HG02884 (cell line): ENCODE measurements around the gene CBLIF.
"Not testable (repeated sequence)": the region's sequence is repeated elsewhere in the genome, so short reads cannot be mapped to it uniquely, and the experiment has no call there.

Experiments
- ATAC-seq: cut with Tn5 transposase; IDR thresholded peaks from one replicate; pipeline ENCODE4 v1.9.1; 2021; ENCODE audit warnings: mild to moderate bottlenecking, moderate library complexity; ENCODE audit not compliant: unreplicated experiment

CBLIF gene

DNA sequence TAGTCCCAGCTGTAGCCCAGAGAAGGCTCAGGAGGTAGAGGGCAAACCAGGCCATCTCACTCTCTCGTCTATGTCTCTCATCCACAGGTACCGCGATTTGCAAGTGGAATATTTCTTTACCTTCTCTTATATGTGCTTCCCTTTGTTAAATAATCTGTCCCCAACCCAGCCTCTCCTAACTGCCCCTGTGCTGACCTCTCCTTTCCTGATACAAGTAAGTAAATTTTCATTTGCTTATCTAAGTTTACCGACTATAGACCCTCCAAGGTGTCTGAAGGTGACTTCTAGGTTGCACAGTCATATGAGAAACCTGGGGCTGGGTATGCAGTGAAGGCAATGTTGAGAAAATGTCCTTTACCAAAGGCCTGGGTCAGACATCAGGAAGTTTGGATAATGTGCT lies at the start of gene CBLIF:
Gene CBLIF, minus strand, starts transcription at position 101 of the 400 bp plus-strand sequence. Its CDS starts 46 bp downstream, at position 55.
- no peak for ATAC-seq

DNA sequence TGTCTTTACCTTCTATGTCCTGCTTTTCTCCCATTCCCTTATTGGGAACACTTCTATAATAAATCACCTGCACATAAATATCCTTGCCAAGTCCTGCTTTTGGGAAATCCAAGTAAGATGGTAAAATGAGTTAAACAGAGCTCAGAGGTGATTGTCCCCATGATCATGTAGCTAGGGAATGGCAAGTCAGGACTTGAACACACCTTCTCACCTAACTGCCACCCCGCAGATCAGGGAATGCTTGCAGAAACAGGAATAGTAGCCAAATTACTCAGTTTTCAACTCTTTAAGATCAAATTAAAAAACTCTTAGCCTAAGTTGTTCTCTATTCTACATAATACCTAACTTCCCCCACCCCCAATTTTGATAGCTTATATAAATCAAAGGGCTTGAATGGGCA lies 49.3 kb upstream of the CBLIF start:
- no peak for ATAC-seq

DNA sequence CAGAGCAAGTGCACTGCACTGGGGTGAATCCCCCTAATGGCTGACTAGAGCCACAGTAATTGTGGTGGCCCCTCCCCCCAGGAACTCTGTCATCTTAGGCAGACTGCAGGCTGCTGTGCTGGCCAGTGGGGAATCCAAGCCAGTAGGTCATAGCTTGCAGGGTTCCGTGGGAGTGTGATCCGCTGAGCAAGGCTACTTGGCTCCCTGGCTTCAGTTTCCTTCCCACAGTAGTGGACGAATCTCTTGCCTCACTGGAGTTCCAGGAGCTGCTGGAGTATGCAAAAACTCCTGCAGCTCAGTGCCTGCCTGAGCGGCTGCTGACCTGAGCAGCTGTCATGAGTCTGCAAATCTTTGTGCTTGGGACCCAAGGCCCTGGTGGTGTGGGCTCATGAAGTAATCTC lies 46.5 kb upstream of the CBLIF start:
- no peak for ATAC-seq

DNA sequence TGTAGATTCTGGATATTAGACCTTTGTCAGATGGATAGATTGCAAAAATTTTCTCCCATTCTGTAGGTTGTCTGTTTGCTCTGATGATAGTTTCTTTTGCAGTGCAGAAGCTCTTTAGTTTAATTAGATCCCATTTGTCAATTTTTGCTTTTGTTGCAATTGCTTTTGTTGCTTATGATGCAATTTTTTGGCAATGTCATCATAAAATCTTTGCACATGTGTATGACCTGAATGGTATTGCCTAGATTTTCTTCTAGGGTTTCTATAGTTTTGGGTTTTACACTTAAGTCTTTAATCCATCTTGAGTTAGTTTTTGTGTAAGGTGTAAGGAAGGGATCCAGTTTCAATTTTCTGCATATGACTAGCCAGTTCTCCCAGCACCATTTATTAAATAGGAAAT lies 41.9 kb upstream of the CBLIF start:
- not testable (repeated sequence) for ATAC-seq

DNA sequence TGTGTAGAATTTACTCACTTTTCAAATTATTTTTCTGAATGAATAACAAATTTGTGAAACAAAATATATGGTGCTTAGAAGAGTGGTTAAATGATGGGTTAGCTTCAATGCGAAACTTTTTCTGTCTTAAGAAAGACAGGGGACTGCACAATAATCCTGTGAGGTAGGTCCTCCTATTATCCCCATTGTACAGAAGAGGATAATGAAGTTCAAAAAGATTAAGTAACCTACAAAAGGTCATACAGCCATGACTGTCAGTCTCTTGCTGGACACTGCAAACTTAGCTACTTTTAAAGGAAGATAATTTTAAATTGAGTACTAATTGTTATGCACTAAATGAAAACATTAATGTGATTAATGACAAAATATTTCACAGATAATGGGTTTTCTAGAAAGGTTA lies 38.3 kb upstream of the CBLIF start:
- no peak for ATAC-seq

DNA sequence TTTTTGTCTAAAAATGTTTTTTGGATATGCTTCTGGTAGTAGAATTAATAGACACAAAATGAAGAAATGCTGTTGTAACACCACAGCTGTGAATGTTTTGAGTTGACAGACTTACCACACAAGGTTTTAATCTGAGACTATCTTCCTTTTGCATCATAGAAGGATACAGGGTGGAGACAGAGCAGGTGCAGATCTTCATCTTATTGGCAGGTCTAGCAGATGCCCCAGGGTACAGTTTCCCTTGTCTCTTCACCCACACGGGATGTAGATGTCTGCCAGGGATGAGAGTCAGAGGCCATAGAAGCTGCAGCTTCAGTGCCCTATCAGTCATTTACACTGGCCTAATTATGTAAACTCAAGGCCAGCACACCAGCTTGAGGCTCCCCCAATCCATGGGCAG lies 34.3 kb upstream of the CBLIF start:
- ATAC-seq: no peak

DNA sequence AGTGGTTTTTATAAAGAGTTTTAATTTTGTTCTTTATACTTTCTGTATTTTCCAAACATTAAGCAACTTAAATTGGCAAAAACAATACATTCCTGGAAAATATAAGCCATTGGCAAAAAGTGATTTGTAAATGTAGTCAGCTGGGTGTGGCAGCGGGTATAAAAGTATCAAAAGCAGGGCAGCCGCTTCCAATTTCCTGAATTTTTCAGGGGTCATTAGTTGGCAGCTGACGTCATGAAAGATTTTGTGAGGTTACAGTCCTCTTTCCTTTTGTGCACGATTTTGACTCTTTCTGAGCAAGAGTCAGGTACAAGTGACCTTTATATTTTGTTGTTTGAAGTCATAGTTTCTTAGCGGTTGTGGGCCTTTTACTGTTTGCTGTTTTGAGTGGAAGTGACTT lies 33.3 kb upstream of the CBLIF start, which contains the start of gene OOSP3:
Gene OOSP3, plus strand, starts transcription at position 208 of the 400 bp plus-strand sequence. Its CDS starts 27 bp downstream, at position 235.
- no peak for ATAC-seq

DNA sequence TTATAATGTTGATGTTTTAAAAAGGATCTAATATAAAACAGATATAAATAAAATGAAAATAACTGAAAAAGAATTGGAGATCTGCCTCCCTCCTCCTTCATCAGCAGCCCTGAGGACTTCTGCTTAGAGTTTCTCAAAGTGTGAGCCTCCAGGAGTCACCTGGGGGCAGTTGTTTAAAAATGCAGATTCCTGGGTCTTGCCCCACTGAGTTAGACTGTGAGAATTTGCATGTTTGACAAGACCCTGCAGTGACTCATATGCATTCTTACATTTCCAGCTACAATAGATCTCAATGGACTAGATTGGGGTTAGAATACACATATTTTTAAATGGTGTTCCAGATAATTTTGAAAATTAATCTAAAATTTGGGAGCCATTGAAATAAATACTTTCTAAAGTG lies 32.5 kb upstream of the CBLIF start:
- no peak for ATAC-seq

DNA sequence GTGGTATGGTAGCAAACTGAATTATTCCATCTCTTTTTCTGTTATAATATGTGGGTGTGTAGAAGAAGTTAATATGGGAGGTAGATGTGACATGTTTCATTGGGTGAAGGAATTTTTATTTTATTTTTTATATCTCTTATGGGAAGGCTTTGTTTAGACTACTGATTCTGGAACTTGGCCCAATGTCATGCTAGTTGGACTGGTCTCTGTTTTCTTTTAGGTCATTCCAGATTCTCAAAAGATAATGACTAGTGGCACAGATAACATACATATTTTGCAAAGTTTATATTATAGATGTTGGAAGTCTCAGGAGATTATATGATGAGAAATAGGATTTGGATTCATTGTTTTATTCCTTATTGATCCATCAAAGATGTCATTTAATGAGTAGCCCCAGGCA lies 32.0 kb upstream of the CBLIF start:
- no peak for ATAC-seq

DNA sequence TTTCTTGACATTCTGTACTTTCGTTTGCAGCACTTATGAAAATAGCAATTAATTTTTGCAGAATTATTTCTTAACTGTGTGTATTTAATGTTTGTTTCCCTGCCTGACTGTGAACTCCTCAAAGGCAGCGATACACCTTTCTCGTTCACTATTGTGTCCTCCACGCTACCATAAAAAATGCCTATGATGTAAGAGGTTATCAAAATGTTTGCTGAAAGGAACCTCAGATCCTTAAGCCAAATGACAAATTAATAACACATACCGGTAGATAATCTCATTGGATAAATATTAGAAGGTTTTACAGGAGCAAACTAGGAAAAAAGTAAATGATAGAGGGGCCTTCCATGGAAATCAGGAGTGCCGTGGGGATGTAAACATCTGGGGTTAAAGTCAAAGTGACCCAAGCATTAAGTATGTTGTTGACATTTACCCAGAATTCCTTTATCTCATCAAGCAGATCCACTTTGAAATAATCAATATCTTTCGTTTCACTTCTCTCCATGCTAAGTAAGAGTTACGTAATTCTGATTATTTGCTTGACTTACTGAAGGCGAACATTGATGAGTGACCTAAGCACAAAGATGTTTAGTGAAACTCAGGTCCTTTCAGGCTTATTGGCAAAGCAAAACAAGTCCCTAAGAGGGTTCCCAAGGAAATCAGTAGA lies 30.7 kb upstream of the CBLIF start:
- ATAC-seq: no peak

DNA sequence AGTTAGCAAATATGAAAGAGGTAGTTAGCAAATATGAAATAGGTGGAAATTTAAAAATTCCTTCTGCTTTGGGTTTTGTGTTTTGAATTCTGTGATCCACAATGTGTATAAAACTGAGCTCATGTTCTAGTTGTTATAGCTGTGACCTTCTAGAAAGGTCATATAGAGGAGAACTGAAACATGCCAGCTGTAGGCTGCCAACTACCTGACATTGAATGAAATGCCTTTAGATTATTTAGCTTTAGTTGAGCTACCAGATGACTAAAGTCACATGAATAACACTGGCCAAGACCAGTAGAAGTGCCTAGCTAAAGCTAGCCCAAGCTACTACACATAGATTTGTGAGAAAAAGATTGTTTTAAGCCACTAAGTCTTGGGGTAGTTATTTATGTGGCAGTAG lies 26.8 kb upstream of the CBLIF start:
- ATAC-seq: no peak

DNA sequence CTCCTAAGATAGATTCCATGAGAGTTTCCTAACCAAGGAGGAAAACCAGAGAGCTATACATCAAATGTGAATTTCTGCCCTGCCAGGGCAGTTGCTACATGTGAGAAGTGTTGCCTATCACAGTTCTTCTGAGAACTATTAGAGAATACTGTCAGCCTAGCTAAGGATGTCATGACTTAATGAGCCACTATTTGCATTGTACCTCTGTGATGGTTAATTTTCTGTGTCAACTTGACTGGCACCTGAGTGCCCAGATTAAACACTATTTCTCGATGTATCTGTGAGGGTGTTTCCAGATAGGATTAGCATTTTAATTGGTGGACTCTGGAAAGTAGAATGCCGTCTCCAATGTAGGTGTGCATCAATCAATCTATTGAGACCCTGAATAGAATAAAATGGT lies 22.6 kb upstream of the CBLIF start:
- no peak for ATAC-seq

DNA sequence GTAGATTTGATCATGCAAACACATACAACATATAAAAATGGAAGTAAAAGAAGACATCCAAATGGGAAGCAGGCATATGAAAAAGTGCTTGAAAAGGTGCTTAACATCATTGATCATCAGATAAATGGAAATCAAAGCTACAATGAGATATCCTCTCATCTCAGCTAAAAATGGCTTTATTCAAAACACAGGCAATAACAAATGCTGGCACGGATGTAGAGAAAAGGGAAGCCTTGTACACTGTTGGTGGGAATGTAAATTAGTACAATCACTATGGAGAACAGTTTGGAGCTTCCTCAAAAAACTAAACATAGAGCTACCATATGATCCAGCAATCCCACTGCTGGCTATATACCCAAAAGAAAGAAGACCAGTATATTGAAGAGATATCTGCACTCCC lies 21.5 kb upstream of the CBLIF start:
- no peak for ATAC-seq

DNA sequence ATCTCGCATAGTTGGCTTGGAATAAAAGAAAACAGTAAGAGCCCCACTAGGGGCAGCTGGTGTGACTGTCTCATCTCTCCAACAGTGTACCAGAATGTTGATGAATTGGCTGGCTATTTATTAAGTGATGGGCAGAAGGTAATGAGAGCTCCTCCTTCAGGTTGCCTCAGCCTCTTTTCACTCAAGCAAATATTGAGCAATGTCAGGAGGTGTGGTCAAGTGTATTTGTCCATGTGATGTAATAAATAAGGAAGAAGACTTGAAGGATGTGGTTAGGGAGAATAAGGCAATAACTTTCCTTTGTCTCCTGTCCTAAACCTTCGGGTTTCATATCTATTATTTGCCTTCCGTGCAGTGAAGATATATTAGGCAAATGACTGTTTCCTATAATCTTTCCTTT lies 21.1 kb upstream of the CBLIF start, which contains the start of gene TCN1:
Gene TCN1, minus strand, starts transcription at position 91 of the 400 bp plus-strand sequence. Its CDS starts 17 bp downstream, at position 74.
- no peak for ATAC-seq

DNA sequence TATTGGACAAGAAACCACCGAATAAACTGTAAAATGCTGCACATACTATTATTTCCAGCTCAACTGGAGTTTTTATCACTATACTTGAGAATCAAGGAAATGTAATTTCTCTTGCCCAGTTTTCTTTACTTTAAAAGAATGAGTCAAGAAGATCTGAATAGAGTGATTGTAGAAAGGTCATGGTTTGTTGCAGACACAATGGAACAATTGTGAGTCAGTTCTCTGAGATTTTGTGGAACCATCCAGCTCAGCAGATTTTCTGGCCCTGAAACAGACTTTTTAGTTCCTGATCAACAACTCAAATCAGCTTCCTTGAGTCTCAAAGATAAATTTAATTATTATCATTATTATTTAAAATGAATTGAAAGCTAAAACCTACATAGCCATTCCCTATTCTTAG lies 19.7 kb upstream of the CBLIF start:
- no peak for ATAC-seq

DNA sequence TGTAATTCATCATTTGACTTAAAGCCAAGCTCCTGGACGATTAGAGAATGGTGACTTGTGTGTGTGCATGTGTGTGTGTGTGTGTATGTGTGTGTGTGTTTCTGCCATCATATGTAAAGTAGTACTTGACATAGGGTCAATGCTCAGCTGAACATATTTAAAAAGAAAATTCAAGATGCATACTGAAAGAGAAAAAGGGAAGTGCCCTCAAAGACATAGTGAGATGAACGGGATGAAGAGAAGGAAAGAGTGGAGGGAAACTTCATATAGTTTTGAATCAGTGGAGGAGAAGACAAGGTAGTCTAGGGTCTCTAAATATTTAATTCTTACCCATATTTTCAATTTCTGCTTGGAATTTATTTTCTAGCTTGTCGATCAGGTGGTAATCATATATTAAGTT lies 17.0 kb upstream of the CBLIF start:
- ATAC-seq: no peak

DNA sequence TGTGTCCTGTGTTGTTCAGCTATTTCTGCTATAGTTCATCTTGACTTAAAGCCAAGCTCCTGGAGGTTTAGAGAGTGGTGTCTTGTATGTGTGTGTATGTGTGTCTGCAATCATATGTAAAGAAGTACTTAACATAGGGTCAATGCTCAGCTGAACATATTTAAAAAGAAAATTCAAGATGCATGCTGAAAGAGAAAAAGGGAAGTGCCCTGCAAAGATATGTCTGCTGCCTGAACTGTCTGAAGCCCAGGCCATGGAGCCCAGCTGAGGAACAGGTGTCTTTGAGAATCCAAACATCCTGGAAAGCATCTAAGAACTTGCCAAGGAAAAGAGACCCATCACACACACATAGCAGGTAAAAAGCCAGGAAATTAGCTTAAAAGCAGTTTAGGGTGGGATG lies 14.4 kb upstream of the CBLIF start:
- no peak for ATAC-seq

DNA sequence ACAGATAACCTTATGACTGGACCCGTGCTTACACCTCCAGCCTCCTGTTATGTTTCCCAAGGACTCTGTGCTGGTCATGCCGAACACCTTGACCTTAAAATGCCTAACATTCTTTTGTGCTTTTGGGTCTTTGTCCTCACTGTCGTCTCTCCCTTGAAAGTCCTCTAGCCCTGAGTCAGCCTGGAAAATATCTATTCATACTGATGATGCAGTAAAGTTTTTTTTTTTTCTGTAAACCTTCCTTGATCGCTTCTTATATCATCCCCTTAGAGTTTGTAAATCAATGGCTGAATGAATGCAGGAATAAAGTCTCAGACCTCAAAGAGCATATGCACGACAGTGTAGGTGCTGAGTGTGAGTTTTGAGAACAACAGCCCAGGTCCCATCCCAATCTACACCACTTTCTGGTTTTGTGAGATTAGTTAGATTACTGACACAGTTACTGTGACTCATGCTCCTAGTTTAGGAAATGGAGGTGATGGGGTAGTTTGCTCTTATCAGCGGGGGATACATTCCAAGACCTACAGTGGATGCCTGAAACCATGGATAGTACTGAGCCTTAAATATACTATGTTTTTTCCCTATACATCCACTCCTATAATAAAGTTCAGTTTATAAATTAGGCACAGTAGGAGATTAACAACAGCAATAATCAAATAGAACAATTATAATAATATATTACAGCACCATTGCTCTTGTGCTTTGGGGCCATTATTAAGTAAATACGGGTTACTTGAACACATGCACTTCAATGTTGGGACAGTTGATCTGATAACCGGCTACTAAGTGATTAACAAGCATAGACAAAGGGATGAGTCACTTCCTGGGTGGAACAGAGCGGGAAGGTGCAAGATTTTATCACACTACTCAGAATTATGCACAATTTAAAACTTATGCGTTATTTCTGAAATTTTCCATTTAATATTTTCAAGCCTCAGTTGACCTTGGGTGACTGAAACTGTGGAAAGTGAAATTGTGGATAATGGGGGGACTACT lies 12.4 kb upstream of the CBLIF start:
- ATAC-seq: no peak

DNA sequence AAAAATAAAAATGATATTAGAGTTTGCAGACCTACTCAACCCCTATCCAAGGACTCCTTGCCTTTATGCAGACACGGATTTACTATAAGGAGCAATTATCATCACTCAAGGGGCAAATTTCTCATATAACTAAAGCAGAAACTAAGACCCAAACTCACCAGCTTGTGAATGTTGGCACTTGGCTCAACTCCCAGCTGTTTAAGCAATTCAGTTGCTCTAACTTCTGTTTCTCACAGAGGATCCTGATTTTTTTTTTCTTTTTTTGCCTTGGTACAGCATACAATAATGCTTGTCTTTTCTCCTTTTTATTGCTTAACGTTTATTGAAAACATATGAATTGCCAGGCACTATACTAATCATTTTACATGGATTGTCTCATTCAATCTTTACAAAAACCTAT lies 9.6 kb upstream of the CBLIF start:
- no peak for ATAC-seq

DNA sequence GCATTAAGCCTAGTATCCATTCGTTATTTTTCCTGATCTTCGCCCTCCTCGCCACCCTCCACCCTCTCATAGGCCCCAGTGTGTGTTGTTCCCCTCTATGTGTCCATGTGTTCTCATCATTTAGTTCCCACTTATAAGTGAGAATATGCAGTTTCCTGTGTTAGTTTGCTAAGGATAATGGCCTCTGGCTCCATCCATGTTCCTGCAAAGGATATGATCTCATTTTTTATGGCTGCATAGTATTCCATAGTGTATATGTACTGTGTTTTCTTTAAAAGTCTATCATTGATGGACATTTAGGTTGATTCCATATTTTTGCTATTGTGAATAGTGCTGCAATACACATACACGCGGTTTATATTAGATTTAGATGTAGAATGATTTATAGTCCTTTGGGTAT lies 6.1 kb upstream of the CBLIF start:
- ATAC-seq: not testable (repeated sequence)

DNA sequence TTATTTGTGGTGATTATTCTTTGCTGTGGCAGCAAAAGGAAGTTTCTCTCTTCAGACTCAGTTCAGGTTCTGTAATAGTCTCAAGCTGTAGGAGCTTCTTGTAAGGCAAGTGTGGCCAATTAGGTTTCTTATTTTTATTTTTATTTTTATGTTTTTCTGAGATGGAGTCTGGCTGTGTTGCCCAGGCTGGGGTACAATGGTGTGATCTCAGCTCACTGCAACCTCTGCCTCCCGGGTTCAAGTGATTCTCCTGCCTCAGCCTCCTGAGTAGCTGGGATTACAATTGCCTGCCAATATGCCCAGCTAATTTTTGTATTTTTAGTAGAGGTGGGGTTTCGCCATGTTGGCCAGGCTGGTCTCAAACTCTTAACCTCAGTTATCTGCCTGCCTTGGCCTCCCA lies 4.3 kb upstream of the CBLIF start:
- ATAC-seq: not testable (repeated sequence)

DNA sequence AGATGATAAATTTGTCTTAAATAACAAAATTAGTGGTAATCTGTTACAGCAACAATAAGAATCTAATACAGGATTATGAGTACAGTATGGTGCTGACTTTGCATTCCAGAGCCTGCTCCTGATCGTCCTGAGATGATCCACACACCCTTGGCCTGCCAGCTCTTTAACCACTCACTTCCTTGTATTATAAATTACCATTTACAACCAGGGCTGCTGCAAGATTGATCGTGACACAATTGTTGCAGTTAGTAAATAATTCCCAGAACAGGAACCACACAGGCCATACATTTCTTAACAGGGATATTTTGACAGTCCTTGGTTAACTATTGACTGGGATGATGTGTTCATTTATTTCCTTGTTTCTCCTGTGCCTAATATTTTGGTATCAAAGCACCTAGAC lies 3.8 kb upstream of the CBLIF start:
- no peak for ATAC-seq
